PC-3 (cell line): ENCODE measurements around the gene SRGN. TPM values are rescaled to one million over a fixed set of nuclear protein-coding genes. Genes with fewer than 3 reads are reported as not detected.

ENCODE experiments used
- ATAC-seq: fragments of 200-7000 bp; cut with Tn5 transposase; 2 replicates; pipeline ENCODE4 v1.9.1; 2020; ENCODE audit warnings: mild to moderate bottlenecking, moderate library complexity
- BruUV-seq: library from RNA; stranded (reverse); fragments of 400-500 nt; replicated peaks from 2 replicates; lab custom pipeline; 2021; lab: Mats Ljungman, UMichigan
- CTCF ChIA-PET: fragments of 300-600 bp; sonication (Branson Sonifier 250); formaldehyde crosslinking; loops from one replicate; lab custom pipeline; 2022; ENCODE audit warnings: antibody characterized with exemption; lab: Charles Lee
- POLR2A ChIA-PET: fragments of 300-600 bp; sonication (Branson Sonifier 250); formaldehyde crosslinking; loops from one replicate; lab custom pipeline; 2022; ENCODE audit warnings: antibody characterized with exemption; ENCODE audit not compliant: unreplicated experiment; lab: Charles Lee
- DNase-seq: peaks from one replicate; pipeline ENCODE4 v3.0.0-alpha.2; 2015
- H2AFZ ChIP-seq: fragments of 300-600 bp; sonication (generic); 2 replicates; pipeline ENCODE4 v1.6.0; 2016; ENCODE audit warnings: antibody characterized with exemption, low read length
- H3F3A ChIP-seq: fragments of 300-600 bp; sonication (generic); one replicate; pipeline ENCODE4 v1.6.0; 2017; ENCODE audit warnings: antibody characterized with exemption, low read length, control low read depth, mild to moderate bottlenecking; ENCODE audit not compliant: unreplicated experiment
- H3K27ac ChIP-seq: fragments of 300-600 bp; sonication (generic); 2 replicates; pipeline ENCODE4 v1.5.1; 2016; ENCODE audit warnings: mild to moderate bottlenecking, low read length
- H3K27me3 ChIP-seq: fragments of 300-600 bp; sonication (generic); 2 replicates; pipeline ENCODE4 v1.6.1; 2016; ENCODE audit warnings: low read length, mixed read lengths
- H3K36me3 ChIP-seq: fragments of 300-600 bp; sonication (generic); 2 replicates; pipeline ENCODE4 v1.6.1; 2016; ENCODE audit warnings: low read depth, mixed run types, low read length, mixed read lengths
- H3K4me1 ChIP-seq: fragments of 300-600 bp; sonication (generic); 2 replicates; pipeline ENCODE4 v1.5.1; 2016; ENCODE audit warnings: low read length; ENCODE audit not compliant: insufficient read depth
- H3K4me2 ChIP-seq: fragments of 300-600 bp; sonication (generic); 2 replicates; pipeline ENCODE4 v1.6.0; 2016; ENCODE audit warnings: low read length
- H3K4me3 ChIP-seq: fragments of 300-600 bp; sonication (generic); 2 replicates; pipeline ENCODE4 v1.5.1; 2016; ENCODE audit warnings: mild to moderate bottlenecking, low read length, mixed read lengths
- H3K79me2 ChIP-seq: fragments of 300-600 bp; sonication (generic); 2 replicates; pipeline ENCODE4 v1.6.1; 2017; ENCODE audit warnings: low read length, mixed read lengths
- H3K9ac ChIP-seq: fragments of 300-600 bp; sonication (generic); 2 replicates; pipeline ENCODE4 v1.6.0; 2016; ENCODE audit warnings: mild to moderate bottlenecking, low read length
- H3K9me2 ChIP-seq: fragments of 300-600 bp; sonication (generic); replicated peaks from 2 replicates; pipeline ENCODE4 v1.6.1; 2016; ENCODE audit warnings: mixed run types, low read length, mixed read lengths
- H3K9me3 ChIP-seq: fragments of 300-600 bp; sonication (generic); 2 replicates; pipeline ENCODE4 v1.6.1; 2016; ENCODE audit warnings: low read length, mixed read lengths
- H4K20me1 ChIP-seq: fragments of 300-600 bp; sonication (generic); 2 replicates; pipeline ENCODE4 v1.6.1; 2016; ENCODE audit warnings: low read length, mixed read lengths
- EZH2 ChIP-seq: fragments of 300-600 bp; sonication (generic); IDR thresholded peaks from one replicate; pipeline ENCODE4 v1.6.1; 2017; ENCODE audit warnings: antibody characterized with exemption, mild to moderate bottlenecking, low read length; ENCODE audit not compliant: unreplicated experiment
- EZH2phosphoT487 ChIP-seq: fragments of 300-600 bp; sonication (generic); IDR thresholded peaks from 2 replicates; pipeline ENCODE4 v1.6.1; 2018; ENCODE audit warnings: mild to moderate bottlenecking, antibody characterized with exemption, low read length, borderline replicate concordance
- intact Hi-C: fragments of 100-400 bp; cut with micrococcal nuclease; formaldehyde crosslinking; loops from 2 replicates; pipeline ENCODE4 v1.9.0; 2023
- total RNA-seq: library from RNA; depleted of rRNA; stranded (reverse); fragments of >200 nt; gene quantifications from 2 replicates; pipeline ENCODE4 v1.2.3, GENCODE V29; 2014
- TF ChIP-seq, protein P1 (sequence below): fragments of 300-600 bp; sonication (generic); conservative IDR thresholded peaks from 2 replicates; pipeline ENCODE4 v1.5.1; 2017; ENCODE audit warnings: antibody characterized with exemption, low read depth, mild to moderate bottlenecking, low read length

SRGN gene
- total RNA-seq, 1 experiment from 2014 or later, result 422 TPM

DNA sequence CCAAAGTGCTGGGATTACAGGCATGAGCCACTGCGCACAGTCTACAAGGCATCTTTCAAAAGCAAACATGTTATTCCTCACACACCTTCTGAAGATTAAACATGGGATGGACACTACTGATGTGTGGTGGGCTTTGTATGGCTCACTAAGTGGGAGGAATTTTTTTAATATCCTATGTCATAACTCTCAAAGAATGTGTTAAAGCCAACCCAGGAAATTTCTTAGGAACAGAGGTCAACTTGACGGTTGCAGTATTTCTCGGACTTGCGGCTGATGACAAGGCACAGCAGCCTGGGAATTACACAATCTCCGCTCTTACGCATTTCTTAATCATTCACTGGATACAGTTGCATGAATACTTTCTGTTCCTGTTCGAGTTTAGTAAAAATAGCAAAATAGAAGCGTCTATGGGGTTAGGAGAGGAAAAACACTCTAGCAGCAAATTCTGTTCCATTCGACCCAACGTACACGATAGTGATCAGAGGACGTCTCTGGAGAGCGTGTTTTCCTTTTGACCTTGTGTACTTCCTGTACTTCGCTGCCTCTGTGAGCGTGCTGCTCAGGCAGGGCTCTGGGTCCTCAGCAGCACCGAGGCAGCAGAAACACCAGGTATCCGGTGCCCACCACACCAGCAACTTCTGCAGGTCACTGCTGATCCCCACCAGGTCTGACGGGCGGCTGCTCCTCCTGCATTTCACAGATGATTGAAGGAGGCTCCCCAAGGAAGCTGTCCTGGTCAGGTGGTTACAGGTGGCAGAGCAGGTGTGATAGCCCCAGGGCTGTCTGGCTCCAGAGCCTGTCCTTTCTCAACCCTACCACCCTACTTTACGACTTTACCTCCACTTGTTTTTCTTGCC lies 26.4 kb upstream of the SRGN start:
- DNase-seq (peak; percentile 100), ATAC-seq (peak; percentile 82)
- H3K27ac ChIP-seq, result peak overlapping the region; percentile 89
- peak overlapping the region; percentile 64 for H3K4me3 ChIP-seq
- H3F3A ChIP-seq, result peaks cover 18% of the 10 kb centered on the region
- BruUV-seq, result TSS peak; percentile 99
- no peaks in the 10 kb centered on the region for H3K79me2 ChIP-seq
- peak overlapping the region; percentile 67 for H2AFZ ChIP-seq
- CTCF ChIA-PET, result no interaction called here
- no peaks in the 10 kb centered on the region for H3K9me3 ChIP-seq
- peaks cover 37% of the 10 kb centered on the region for H3K4me1 ChIP-seq
- H3K27me3 ChIP-seq, result no peaks in the 10 kb centered on the region
- no peaks in the 10 kb centered on the region for H3K9me2 ChIP-seq
- no peaks in the 10 kb centered on the region for H3K36me3 ChIP-seq
- peak overlapping the region; percentile 86 for H3K4me2 ChIP-seq
- intact Hi-C loops, result loop anchor here (1.0 kb wide), 1 partner anchor 27 kb away; the partner anchor contains the start of gene SRGN
- peak overlapping the region; percentile 62 for H3K9ac ChIP-seq
- H4K20me1 ChIP-seq, result no peaks in the 10 kb centered on the region
- TF ChIP-seq EZH2 (no peak), EZH2phosphoT487 (no peak)
- TF ChIP-seq, protein P1, sequence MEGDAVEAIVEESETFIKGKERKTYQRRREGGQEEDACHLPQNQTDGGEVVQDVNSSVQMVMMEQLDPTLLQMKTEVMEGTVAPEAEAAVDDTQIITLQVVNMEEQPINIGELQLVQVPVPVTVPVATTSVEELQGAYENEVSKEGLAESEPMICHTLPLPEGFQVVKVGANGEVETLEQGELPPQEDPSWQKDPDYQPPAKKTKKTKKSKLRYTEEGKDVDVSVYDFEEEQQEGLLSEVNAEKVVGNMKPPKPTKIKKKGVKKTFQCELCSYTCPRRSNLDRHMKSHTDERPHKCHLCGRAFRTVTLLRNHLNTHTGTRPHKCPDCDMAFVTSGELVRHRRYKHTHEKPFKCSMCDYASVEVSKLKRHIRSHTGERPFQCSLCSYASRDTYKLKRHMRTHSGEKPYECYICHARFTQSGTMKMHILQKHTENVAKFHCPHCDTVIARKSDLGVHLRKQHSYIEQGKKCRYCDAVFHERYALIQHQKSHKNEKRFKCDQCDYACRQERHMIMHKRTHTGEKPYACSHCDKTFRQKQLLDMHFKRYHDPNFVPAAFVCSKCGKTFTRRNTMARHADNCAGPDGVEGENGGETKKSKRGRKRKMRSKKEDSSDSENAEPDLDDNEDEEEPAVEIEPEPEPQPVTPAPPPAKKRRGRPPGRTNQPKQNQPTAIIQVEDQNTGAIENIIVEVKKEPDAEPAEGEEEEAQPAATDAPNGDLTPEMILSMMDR, result no peak
- POLR2A ChIA-PET, result interaction anchor here (0.7 to 0.8 kb wide), 2 partner anchors 31 to 857 kb away, joined by 3 to 4 read pairs; no protein-coding TSS in a partner anchor

DNA sequence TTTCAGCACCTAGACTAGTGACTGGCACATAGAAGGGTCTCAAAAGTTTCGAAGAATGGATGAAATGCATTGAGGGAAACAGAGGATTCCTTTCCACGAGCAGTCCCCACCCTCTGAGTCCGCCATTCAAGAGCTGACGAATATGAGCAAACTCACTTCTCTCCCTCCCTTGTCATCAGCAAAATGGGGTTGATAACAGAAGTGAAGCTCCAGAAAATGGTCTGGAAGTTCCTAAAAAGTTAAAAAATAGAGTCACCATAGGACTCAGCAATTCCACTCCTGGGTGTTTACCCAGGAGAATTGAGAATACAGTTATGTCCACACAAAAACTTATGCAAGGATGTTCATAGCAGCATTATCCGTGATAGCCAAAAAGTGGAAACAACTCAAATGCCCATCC lies 25.0 kb upstream of the SRGN start:
- peak overlapping the region; percentile 86 for H3K4me2 ChIP-seq
- intact Hi-C loops, result no loop called here
- no peaks in the 10 kb centered on the region for H3K27me3 ChIP-seq
- H3K36me3 ChIP-seq, result no peaks in the 10 kb centered on the region
- H3K27ac ChIP-seq, result peak overlapping the region; percentile 89; the same call in 1 of the 2 replicates
- peaks cover 18% of the 10 kb centered on the region for H3F3A ChIP-seq
- ChIA-PET POLR2A (no interaction called here), CTCF (no interaction called here)
- H3K4me1 ChIP-seq, result peaks cover 36% of the 10 kb centered on the region
- H3K9me2 ChIP-seq, result no peaks in the 10 kb centered on the region
- TF ChIP-seq EZH2, result no peak
- TF ChIP-seq, protein P1, result no peak
- no peak for TF ChIP-seq EZH2phosphoT487
- no TSS peak for BruUV-seq
- H3K9ac ChIP-seq, result no peak overlapping the region
- H3K79me2 ChIP-seq, result no peaks in the 10 kb centered on the region
- no peak overlapping the region for H3K4me3 ChIP-seq
- ATAC-seq, result no peak
- H3K9me3 ChIP-seq, result no peaks in the 10 kb centered on the region
- no peaks in the 10 kb centered on the region for H4K20me1 ChIP-seq
- no peak for DNase-seq
- no peak overlapping the region for H2AFZ ChIP-seq

DNA sequence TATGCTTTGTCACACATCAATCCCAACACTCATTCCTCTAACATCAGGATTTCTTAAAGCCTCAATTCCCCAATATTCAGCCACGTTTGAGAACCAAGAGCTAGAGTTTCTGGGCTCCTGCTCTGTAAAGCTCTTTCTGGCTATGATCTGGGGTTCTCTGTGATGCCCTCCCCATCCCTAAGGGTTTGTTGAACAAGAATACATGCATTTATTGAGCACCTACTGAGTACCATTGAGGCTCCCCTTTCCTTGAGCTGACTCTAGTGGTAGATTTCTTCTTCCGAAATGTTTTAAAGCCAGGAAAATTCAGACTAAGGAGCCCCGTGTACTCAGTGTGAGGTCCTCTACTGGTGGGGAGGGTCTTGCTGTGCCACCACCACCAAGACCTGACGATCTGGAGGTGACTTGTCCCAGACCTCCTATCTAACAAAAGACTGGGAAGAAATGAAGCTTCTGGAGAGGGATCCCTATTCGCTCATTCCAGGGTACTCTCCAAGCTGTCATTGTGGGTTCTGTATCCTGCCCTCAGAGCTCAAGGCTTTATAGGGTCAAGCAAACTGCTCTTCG lies 23.1 kb upstream of the SRGN start:
- TF ChIP-seq, protein P1, result no peak
- no peak for TF ChIP-seq EZH2phosphoT487
- TF ChIP-seq EZH2, result no peak
- ATAC-seq (no peak), DNase-seq (no peak)
- Histone ChIP-seq H3K9me2 (no peaks in the 10 kb centered on the region), H3K4me3 (no peak overlapping the region), H2AFZ (no peak overlapping the region), H3K9ac (no peak overlapping the region), H3K27ac (no peak overlapping the region), H3K9me3 (no peaks in the 10 kb centered on the region), H3K79me2 (no peaks in the 10 kb centered on the region), H3K4me2 (no peak overlapping the region), H3K27me3 (no peaks in the 10 kb centered on the region), H3K4me1 (peaks cover 36% of the 10 kb centered on the region), H4K20me1 (no peaks in the 10 kb centered on the region), H3F3A (peaks cover 18% of the 10 kb centered on the region), H3K36me3 (no peaks in the 10 kb centered on the region)
- CTCF ChIA-PET, result no interaction called here
- intact Hi-C loops, result no loop called here
- POLR2A ChIA-PET, result no interaction called here
- BruUV-seq, result no TSS peak
